DND-41 (cell line): ENCODE data around the gene TXNDC15.

Experiments used
- EZH2 ChIP-seq: IDR thresholded peaks from 3 replicates; pipeline ENCODE4 v1.6.1; 2012; ENCODE audit warnings: borderline replicate concordance, low read depth, mild to moderate bottlenecking, moderate library complexity, low read length, inconsistent platforms; ENCODE audit not compliant: severe bottlenecking
- TF ChIP-seq, protein P1 (sequence below): IDR thresholded peaks from 2 replicates; pipeline ENCODE4 v1.5.1; 2012; ENCODE audit warnings: borderline replicate concordance, low read length, moderate library complexity, mild to moderate bottlenecking; ENCODE audit not compliant: poor library complexity, severe bottlenecking; ENCODE audit errors: extremely low read depth

DNA sequence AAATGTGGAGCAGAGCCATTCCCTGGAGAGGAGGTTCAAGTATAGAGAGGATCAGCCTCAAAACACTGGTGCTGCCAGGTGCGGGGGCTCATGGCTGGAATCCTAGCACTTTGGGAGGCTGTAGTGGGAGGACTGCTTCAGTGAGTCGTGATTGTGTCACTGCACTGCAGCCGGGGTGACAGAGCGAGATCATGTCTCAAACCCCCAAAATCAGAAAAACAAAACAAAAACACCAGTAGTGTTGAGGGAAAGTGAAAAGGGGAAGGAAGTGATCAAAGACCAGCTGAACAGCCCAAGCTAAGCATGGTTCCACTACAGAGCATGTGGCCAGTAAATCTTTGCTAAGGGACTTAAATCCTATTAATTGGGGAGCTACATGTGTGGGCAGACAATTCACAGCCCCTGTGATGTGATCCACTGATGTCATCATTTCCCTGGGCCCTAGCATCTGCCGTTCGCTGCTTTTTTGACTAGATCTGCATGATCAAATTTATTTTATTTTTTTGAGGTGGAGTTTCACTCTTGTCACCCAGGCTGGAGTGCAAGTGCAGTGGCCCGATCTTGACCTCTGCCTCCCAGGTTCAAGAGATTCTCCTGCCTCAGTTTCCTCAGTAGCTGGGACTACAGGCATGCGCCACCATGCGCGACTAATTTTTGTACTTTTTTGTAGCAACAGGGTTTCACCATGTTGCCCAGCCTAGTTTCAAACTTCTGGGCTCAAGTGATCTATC, 28.1 kb downstream of the TXNDC15 start:
- TF ChIP-seq, protein P1, sequence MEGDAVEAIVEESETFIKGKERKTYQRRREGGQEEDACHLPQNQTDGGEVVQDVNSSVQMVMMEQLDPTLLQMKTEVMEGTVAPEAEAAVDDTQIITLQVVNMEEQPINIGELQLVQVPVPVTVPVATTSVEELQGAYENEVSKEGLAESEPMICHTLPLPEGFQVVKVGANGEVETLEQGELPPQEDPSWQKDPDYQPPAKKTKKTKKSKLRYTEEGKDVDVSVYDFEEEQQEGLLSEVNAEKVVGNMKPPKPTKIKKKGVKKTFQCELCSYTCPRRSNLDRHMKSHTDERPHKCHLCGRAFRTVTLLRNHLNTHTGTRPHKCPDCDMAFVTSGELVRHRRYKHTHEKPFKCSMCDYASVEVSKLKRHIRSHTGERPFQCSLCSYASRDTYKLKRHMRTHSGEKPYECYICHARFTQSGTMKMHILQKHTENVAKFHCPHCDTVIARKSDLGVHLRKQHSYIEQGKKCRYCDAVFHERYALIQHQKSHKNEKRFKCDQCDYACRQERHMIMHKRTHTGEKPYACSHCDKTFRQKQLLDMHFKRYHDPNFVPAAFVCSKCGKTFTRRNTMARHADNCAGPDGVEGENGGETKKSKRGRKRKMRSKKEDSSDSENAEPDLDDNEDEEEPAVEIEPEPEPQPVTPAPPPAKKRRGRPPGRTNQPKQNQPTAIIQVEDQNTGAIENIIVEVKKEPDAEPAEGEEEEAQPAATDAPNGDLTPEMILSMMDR, result no peak
- TF ChIP-seq EZH2, result no peak
